ENCODE results near the gene CAD.

Gene CAD

DNA sequence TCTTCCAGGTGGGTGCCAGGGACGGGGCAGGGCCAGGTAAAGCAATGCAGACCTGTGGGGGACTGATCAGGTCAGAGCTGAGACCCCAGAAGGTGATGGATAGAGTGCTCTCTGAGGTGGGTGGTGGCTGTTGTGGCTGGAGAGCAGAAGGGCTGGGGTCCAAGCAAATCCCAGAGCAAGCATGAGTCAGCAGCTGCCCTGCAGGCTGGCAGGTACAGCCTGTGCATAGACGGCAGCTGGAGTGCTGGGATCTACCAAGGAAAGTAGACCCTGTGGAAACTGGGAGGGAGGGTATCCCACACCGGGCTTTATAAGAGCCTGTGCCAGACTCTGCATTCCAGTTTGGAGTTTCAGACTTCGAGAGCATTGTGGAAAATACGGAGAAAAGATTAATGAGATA lies 65.7 kb downstream of the CAD start:
- no CpG with 5 or more reads among the region's 5 CpGs for WGBS (ENCODE audit: extremely low coverage, insufficient coverage, low lambda C conversion rate)
- H4K5ac ChIP-seq (ENCODE audit: low read length): no peak overlapping the region
- no peak overlapping the region for H3K4me3 ChIP-seq (ENCODE audit: low read length)
- H3K27ac ChIP-seq (ENCODE audit: low read depth, low read length): no peak overlapping the region
- H3K79me2 ChIP-seq (ENCODE audit: control insufficient read depth, insufficient read depth, low read length): no peaks in the 10 kb centered on the region
- H3K18ac ChIP-seq (ENCODE audit: low read length): no peak overlapping the region
- no peak overlapping the region for H2AK5ac ChIP-seq (ENCODE audit: low read length)
- H3K4ac ChIP-seq (ENCODE audit: low read depth, low read length): no peak overlapping the region
- peak; percentile 61 for DNase-seq
- peaks cover 11% of the 10 kb centered on the region for H3K4me1 ChIP-seq (ENCODE audit: control insufficient read depth, low read depth, low read length)
- no peak overlapping the region for H3K23ac ChIP-seq (ENCODE audit: low read length)
- no peak overlapping the region for H3K9ac ChIP-seq (ENCODE audit: low read length)
- no peak overlapping the region for H3K4me2 ChIP-seq (ENCODE audit: low read length)
- no peaks in the 10 kb centered on the region for H3K36me3 ChIP-seq (ENCODE audit: control insufficient read depth, insufficient read depth, low read length)
- no peak overlapping the region for H2BK15ac ChIP-seq (replicated peaks; ENCODE audit: low read depth)
- H3K56ac ChIP-seq (ENCODE audit: low read length): peak overlapping the region; percentile 66
- H2BK5ac ChIP-seq (ENCODE audit: low read length): no peak overlapping the region
- H3K79me1 ChIP-seq (ENCODE audit: low read length): no peaks in the 10 kb centered on the region
- no peak overlapping the region for H2BK120ac ChIP-seq (ENCODE audit: low read depth, low read length)
- H4K8ac ChIP-seq (ENCODE audit: low read depth, low read length): no peak overlapping the region
- H3K27me3 ChIP-seq (ENCODE audit: insufficient read depth, low read length, poor library complexity): no peaks in the 10 kb centered on the region

DNA sequence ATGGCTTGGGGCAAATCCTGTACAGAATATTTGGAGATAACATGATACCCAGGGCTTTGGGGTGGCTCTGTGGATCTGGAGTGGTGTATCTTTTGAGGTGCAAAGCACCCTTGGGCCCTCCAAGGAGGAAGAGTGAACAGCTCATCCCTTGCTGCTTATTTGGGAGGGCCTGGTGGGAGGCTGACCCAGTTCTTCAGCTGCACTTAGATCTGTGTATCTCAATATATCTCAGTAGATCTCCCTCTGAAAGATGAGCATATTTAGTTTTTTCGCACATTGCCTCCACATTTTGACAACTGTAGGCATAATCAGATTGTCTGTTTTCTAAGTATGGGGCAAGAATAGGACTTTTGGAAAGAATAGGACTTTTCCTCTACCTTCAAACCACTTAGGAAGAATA lies 67.8 kb downstream of the CAD start:
- no peak overlapping the region for H3K4me3 ChIP-seq (ENCODE audit: low read length)
- H3K4me2 ChIP-seq (ENCODE audit: low read length): no peak overlapping the region
- no peak overlapping the region for H2BK15ac ChIP-seq (replicated peaks; ENCODE audit: low read depth)
- no peak overlapping the region for H3K9ac ChIP-seq (ENCODE audit: low read length)
- H3K18ac ChIP-seq (ENCODE audit: low read length): no peak overlapping the region
- no peaks in the 10 kb centered on the region for H3K36me3 ChIP-seq (ENCODE audit: control insufficient read depth, insufficient read depth, low read length)
- H4K8ac ChIP-seq (ENCODE audit: low read depth, low read length): no peak overlapping the region
- no peak overlapping the region for H2BK5ac ChIP-seq (ENCODE audit: low read length)
- H3K23ac ChIP-seq (ENCODE audit: low read length): no peak overlapping the region
- no peak overlapping the region for H2AK5ac ChIP-seq (ENCODE audit: low read length)
- no CpG with 5 or more reads among the region's 1 CpG for WGBS (ENCODE audit: extremely low coverage, insufficient coverage, low lambda C conversion rate)
- no peak overlapping the region for H4K5ac ChIP-seq (ENCODE audit: low read length)
- H3K56ac ChIP-seq (ENCODE audit: low read length): no peak overlapping the region
- no peaks in the 10 kb centered on the region for H3K27me3 ChIP-seq (ENCODE audit: insufficient read depth, low read length, poor library complexity)
- no peak overlapping the region for H3K4ac ChIP-seq (ENCODE audit: low read depth, low read length)
- no peak overlapping the region for H3K27ac ChIP-seq (ENCODE audit: low read depth, low read length)
- peaks cover 11% of the 10 kb centered on the region for H3K4me1 ChIP-seq (ENCODE audit: control insufficient read depth, low read depth, low read length)
- H3K79me1 ChIP-seq (ENCODE audit: low read length): no peaks in the 10 kb centered on the region
- H2BK120ac ChIP-seq (ENCODE audit: low read depth, low read length): no peak overlapping the region
- H3K79me2 ChIP-seq (ENCODE audit: control insufficient read depth, insufficient read depth, low read length): no peaks in the 10 kb centered on the region
- no peak for DNase-seq

DNA sequence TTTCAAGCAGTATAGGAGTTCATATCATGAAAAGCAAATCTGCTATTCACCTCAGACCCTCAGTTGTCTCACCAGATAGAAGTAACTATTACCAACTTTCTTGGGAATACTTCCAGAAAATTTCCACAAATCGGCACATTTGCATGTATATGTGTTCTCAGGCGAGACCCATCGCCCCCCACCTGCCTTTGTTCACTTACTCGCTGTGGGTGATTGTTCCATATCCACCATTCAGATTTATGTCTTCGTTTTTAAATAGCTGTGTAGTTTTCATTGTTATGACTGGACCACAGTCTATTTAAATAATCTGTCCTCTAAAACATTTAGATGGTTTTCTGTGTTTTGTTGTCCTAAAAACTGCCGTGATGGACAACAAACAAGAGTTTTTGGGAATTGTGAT lies 68.3 kb downstream of the CAD start:
- Histone ChIP-seq H3K18ac (ENCODE audit: low read length) (no peak overlapping the region), H4K8ac (ENCODE audit: low read depth, low read length) (no peak overlapping the region), H3K36me3 (ENCODE audit: control insufficient read depth, insufficient read depth, low read length) (no peaks in the 10 kb centered on the region), H2BK5ac (ENCODE audit: low read length) (no peak overlapping the region), H3K4me3 (ENCODE audit: low read length) (no peak overlapping the region), H3K23ac (ENCODE audit: low read length) (no peak overlapping the region), H3K4me1 (ENCODE audit: control insufficient read depth, low read depth, low read length) (peaks cover 11% of the 10 kb centered on the region), H3K79me2 (ENCODE audit: control insufficient read depth, insufficient read depth, low read length) (no peaks in the 10 kb centered on the region), H3K4ac (ENCODE audit: low read depth, low read length) (no peak overlapping the region), H2AK5ac (ENCODE audit: low read length) (no peak overlapping the region), H2BK15ac (replicated peaks; ENCODE audit: low read depth) (no peak overlapping the region), H3K27ac (ENCODE audit: low read depth, low read length) (no peak overlapping the region), H3K4me2 (ENCODE audit: low read length) (no peak overlapping the region), H3K79me1 (ENCODE audit: low read length) (no peaks in the 10 kb centered on the region), H3K9ac (ENCODE audit: low read length) (no peak overlapping the region), H3K56ac (ENCODE audit: low read length) (no peak overlapping the region), H3K27me3 (ENCODE audit: insufficient read depth, low read length, poor library complexity) (no peaks in the 10 kb centered on the region), H4K5ac (ENCODE audit: low read length) (no peak overlapping the region), H2BK120ac (ENCODE audit: low read depth, low read length) (no peak overlapping the region)
- no CpG with 5 or more reads among the region's 6 CpGs for WGBS (ENCODE audit: extremely low coverage, insufficient coverage, low lambda C conversion rate)
- no peak for DNase-seq

DNA sequence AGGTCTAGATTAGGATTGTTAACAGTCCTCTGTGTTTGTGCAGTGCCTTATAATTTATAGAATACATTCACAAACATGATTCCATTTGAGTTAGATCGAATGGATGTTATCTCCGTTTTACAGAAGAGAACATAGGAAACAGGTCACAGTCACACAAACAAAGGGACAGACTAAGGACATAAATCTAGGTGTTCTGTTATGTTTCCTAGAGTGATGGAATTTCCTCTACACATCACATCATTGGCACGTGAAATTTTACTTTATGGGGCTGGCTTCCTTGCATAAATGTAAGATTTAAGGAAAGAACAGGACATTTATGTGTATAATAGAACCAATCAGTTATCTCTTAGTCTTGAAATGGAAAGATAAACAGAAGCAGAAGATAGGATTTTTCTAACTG lies 71.4 kb downstream of the CAD start:
- no peak overlapping the region for H3K23ac ChIP-seq (ENCODE audit: low read length)
- no peak overlapping the region for H3K9ac ChIP-seq (ENCODE audit: low read length)
- H2BK15ac ChIP-seq (replicated peaks; ENCODE audit: low read depth): no peak overlapping the region
- H3K4me2 ChIP-seq (ENCODE audit: low read length): no peak overlapping the region
- H3K4me1 ChIP-seq (ENCODE audit: control insufficient read depth, low read depth, low read length): peaks cover 2% of the 10 kb centered on the region
- no peaks in the 10 kb centered on the region for H3K79me2 ChIP-seq (ENCODE audit: control insufficient read depth, insufficient read depth, low read length)
- H3K36me3 ChIP-seq (ENCODE audit: control insufficient read depth, insufficient read depth, low read length): no peaks in the 10 kb centered on the region
- no peak overlapping the region for H3K27ac ChIP-seq (ENCODE audit: low read depth, low read length)
- H3K4ac ChIP-seq (ENCODE audit: low read depth, low read length): no peak overlapping the region
- WGBS (ENCODE audit: extremely low coverage, insufficient coverage, low lambda C conversion rate): no CpG with 5 or more reads among the region's 3 CpGs
- no peaks in the 10 kb centered on the region for H3K79me1 ChIP-seq (ENCODE audit: low read length)
- no peaks in the 10 kb centered on the region for H3K27me3 ChIP-seq (ENCODE audit: insufficient read depth, low read length, poor library complexity)
- no peak overlapping the region for H2BK120ac ChIP-seq (ENCODE audit: low read depth, low read length)
- no peak overlapping the region for H3K56ac ChIP-seq (ENCODE audit: low read length)
- no peak for DNase-seq
- no peak overlapping the region for H4K8ac ChIP-seq (ENCODE audit: low read depth, low read length)
- H3K18ac ChIP-seq (ENCODE audit: low read length): no peak overlapping the region
- H3K4me3 ChIP-seq (ENCODE audit: low read length): no peak overlapping the region
- no peak overlapping the region for H2AK5ac ChIP-seq (ENCODE audit: low read length)
- no peak overlapping the region for H4K5ac ChIP-seq (ENCODE audit: low read length)
- no peak overlapping the region for H2BK5ac ChIP-seq (ENCODE audit: low read length)

DNA sequence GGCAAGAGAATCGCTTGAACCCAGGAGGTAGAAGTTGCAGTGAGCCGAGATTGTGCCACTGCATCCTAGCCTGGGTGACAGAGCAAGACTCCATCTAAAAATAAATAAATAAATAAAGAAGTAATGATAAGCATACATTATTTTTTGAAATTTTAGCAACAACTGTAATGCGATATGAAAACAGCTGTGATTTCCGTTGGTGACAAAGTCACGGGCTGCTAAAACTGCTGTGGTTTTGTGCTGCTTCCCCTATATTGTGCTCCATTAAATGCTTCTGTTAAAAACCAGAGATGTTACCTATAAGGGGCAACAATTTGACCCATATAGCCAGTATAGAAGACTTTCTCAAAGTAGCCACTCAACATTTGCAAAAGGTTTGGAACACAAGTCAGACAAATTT lies 73.4 kb downstream of the CAD start:
- no CpG with 5 or more reads among the region's 5 CpGs for WGBS (ENCODE audit: extremely low coverage, insufficient coverage, low lambda C conversion rate)
- no peaks in the 10 kb centered on the region for H3K27me3 ChIP-seq (ENCODE audit: insufficient read depth, low read length, poor library complexity)
- peaks cover 2% of the 10 kb centered on the region for H3K4me1 ChIP-seq (ENCODE audit: control insufficient read depth, low read depth, low read length)
- H3K4ac ChIP-seq (ENCODE audit: low read depth, low read length): no peak overlapping the region
- no peaks in the 10 kb centered on the region for H3K36me3 ChIP-seq (ENCODE audit: control insufficient read depth, insufficient read depth, low read length)
- no peak overlapping the region for H2AK5ac ChIP-seq (ENCODE audit: low read length)
- H3K4me2 ChIP-seq (ENCODE audit: low read length): no peak overlapping the region
- no peak overlapping the region for H3K23ac ChIP-seq (ENCODE audit: low read length)
- no peak overlapping the region for H2BK5ac ChIP-seq (ENCODE audit: low read length)
- H3K79me1 ChIP-seq (ENCODE audit: low read length): no peaks in the 10 kb centered on the region
- H3K18ac ChIP-seq (ENCODE audit: low read length): no peak overlapping the region
- no peak overlapping the region for H4K5ac ChIP-seq (ENCODE audit: low read length)
- H3K56ac ChIP-seq (ENCODE audit: low read length): no peak overlapping the region
- H2BK120ac ChIP-seq (ENCODE audit: low read depth, low read length): no peak overlapping the region
- H3K9ac ChIP-seq (ENCODE audit: low read length): no peak overlapping the region
- H3K79me2 ChIP-seq (ENCODE audit: control insufficient read depth, insufficient read depth, low read length): no peaks in the 10 kb centered on the region
- no peak for DNase-seq
- no peak overlapping the region for H2BK15ac ChIP-seq (replicated peaks; ENCODE audit: low read depth)
- H3K4me3 ChIP-seq (ENCODE audit: low read length): no peak overlapping the region
- H4K8ac ChIP-seq (ENCODE audit: low read depth, low read length): no peak overlapping the region
- no peak overlapping the region for H3K27ac ChIP-seq (ENCODE audit: low read depth, low read length)

DNA sequence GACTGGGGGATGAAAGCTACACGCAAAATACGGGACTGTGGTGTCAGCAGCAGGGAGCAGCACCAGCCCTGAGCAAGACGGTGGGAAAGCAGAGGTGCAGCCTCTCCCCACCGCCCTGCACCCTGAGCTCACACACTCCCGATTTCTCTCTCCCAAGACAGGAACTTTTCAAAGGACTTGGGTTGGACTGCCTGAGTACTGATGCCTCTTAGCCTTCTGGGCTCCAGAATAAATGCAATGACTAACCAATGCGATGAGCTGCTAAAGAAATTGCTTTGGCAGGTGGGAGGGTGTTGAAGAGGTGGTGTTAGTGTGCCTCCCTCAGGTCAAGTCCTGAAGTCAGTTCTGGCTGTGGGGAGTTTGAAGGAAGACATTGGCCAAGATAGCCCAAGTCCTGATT lies 74.7 kb downstream of the CAD start:
- Histone ChIP-seq H3K36me3 (ENCODE audit: control insufficient read depth, insufficient read depth, low read length) (no peaks in the 10 kb centered on the region), H4K5ac (ENCODE audit: low read length) (no peak overlapping the region), H3K27ac (ENCODE audit: low read depth, low read length) (no peak overlapping the region), H3K79me1 (ENCODE audit: low read length) (no peaks in the 10 kb centered on the region), H2BK120ac (ENCODE audit: low read depth, low read length) (no peak overlapping the region), H3K9ac (ENCODE audit: low read length) (no peak overlapping the region), H3K4me1 (ENCODE audit: control insufficient read depth, low read depth, low read length) (peaks cover 2% of the 10 kb centered on the region), H3K56ac (ENCODE audit: low read length) (no peak overlapping the region), H3K4me2 (ENCODE audit: low read length) (no peak overlapping the region), H3K4ac (ENCODE audit: low read depth, low read length) (no peak overlapping the region), H2BK15ac (replicated peaks; ENCODE audit: low read depth) (no peak overlapping the region), H3K18ac (ENCODE audit: low read length) (no peak overlapping the region), H2BK5ac (ENCODE audit: low read length) (no peak overlapping the region), H3K4me3 (ENCODE audit: low read length) (no peak overlapping the region), H3K23ac (ENCODE audit: low read length) (no peak overlapping the region), H3K79me2 (ENCODE audit: control insufficient read depth, insufficient read depth, low read length) (no peaks in the 10 kb centered on the region), H4K8ac (ENCODE audit: low read depth, low read length) (no peak overlapping the region), H3K27me3 (ENCODE audit: insufficient read depth, low read length, poor library complexity) (no peaks in the 10 kb centered on the region), H2AK5ac (ENCODE audit: low read length) (no peak overlapping the region)
- WGBS (ENCODE audit: extremely low coverage, insufficient coverage, low lambda C conversion rate): no CpG with 5 or more reads among the region's 6 CpGs
- DNase-seq: peak; percentile 78

Data from mesendoderm (in vitro differentiated cells).